Measurements from ENCODE around the gene SNAI1. TPM values are rescaled to one million over a fixed set of nuclear protein-coding genes. Genes with fewer than 3 reads are reported as not detected.

SNAI1 gene
- total and polyA plus RNA-seq, 11 donors, result 0.37 to 6.7 (median 1.6) TPM

- ATAC-seq (no peak), DNase-seq (no peak)
- Histone ChIP-seq H3K36me3 (peaks cover 0 to 14% (median 0%) of the 10 kb centered on the region in 9 donors), H3K4me3 (peak overlapping the region in 3 of 12 donors; percentile 17 to 78 (median 69)), H3K4me1 (peaks cover 4 to 83% (median 46%) of the 10 kb centered on the region in 12 donors), H3K9me3 (no peaks in the 10 kb centered on the region), H3K27me3 (no peaks in the 10 kb centered on the region), H3K27ac (peak overlapping the region in 4 of 12 donors; percentile 72 to 85 (median 81))
- TF ChIP-seq, protein P1, sequence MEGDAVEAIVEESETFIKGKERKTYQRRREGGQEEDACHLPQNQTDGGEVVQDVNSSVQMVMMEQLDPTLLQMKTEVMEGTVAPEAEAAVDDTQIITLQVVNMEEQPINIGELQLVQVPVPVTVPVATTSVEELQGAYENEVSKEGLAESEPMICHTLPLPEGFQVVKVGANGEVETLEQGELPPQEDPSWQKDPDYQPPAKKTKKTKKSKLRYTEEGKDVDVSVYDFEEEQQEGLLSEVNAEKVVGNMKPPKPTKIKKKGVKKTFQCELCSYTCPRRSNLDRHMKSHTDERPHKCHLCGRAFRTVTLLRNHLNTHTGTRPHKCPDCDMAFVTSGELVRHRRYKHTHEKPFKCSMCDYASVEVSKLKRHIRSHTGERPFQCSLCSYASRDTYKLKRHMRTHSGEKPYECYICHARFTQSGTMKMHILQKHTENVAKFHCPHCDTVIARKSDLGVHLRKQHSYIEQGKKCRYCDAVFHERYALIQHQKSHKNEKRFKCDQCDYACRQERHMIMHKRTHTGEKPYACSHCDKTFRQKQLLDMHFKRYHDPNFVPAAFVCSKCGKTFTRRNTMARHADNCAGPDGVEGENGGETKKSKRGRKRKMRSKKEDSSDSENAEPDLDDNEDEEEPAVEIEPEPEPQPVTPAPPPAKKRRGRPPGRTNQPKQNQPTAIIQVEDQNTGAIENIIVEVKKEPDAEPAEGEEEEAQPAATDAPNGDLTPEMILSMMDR (IDR thresholded peaks at IDR 0.05), result no peak
- intact Hi-C loops (cut with DNase I), result loop anchor here in 1 of 10 donors (10.0 kb wide), 1 partner anchor 478 kb away; no protein-coding TSS in a partner anchor
- WGBS, 4 donors, result 87 to 92% (median 90%) methylated on average over 15 of the region's 15 CpGs
These were observed 4.5 kb downstream of the SNAI1 start for GRCh38 chr20:49987015-49987867.

- intact Hi-C loops (cut with DNase I), result loop anchor here in 1 of 10 donors (10.0 kb wide), 1 partner anchor 477 kb away; no protein-coding TSS in a partner anchor
- Histone ChIP-seq H3K27ac (peak overlapping the region in 10 of 12 donors; percentile 55 to 88 (median 79)), H3K4me3 (no peak overlapping the region), H3K4me1 (peaks cover 4 to 80% (median 42%) of the 10 kb centered on the region in 12 donors), H3K27me3 (no peaks in the 10 kb centered on the region), H3K9me3 (no peaks in the 10 kb centered on the region), H3K36me3 (peaks cover 0 to 14% (median 0%) of the 10 kb centered on the region in 9 donors)
- ATAC-seq, result peak in 1 of 4 donors; percentile 2
- WGBS, 4 donors, result 71 to 86% (median 80%) methylated on average over 14 to 18 of the region's 18 CpGs
- TF ChIP-seq, protein P1 (IDR thresholded peaks at IDR 0.05), result no peak
- no peak for TF ChIP-seq POLR2A (IDR thresholded peaks at IDR 0.05)
- DNase-seq, result no peak
These were observed 5.3 kb downstream of the SNAI1 start for GRCh38 chr20:49987868-49988690.

DNA sequence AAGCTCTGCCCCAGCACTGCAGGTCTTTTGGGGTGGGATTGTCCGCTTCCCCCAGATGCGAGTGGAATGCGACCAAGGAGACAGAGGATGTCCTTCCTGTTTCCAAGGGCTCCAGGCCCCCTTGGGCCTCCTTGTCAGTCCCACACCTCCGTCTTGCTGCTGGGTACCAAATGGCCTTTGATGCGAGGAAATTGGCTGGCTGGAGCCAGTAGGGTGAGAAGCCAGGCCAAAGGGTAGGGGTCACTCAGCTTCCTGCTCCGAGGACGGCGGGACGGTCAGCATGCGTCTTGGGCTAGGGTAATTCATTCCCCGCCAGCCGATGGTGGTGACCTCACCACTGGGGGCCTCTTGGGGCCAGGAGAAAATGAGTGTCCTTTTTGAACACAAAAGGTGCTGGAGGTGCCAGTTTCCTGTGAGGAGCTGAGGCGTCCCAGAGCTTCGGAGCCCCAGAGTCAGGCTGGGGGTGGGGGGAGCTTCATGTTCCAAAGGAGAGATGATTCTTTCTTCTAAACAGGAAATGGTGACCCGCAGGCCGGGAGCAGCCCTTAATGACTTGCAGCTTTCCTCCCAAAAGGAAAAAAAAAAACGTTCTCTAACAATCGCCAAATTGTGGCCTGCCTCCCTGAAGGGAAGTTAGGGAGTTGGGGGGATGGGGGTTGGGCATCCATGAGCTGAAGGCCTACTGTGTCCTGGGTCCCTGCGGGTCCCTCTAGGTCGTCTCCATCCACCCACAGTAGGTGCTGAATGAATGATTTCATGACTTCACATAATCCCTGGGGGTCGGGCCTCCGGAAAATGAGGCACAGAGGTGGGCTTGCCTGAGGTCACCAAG lies 6.7 kb downstream of the SNAI1 start:
- WGBS, 4 donors, result 44 to 52% (median 47%) methylated on average over 21 to 22 of the region's 22 CpGs
- no peaks in the 10 kb centered on the region for H3K27me3 ChIP-seq
- peak; percentile 75 to 83 (median 78) for DNase-seq
- no peaks in the 10 kb centered on the region for H3K9me3 ChIP-seq
- TF ChIP-seq, protein P1 (IDR thresholded peaks at IDR 0.05), result no peak
- TF ChIP-seq POLR2A (IDR thresholded peaks at IDR 0.05), result no peak
- intact Hi-C loops (cut with DNase I), result loop anchor here in 2 of 10 donors (5.0 to 10.0 kb wide), 2 partner anchors 58 to 475 kb away; no protein-coding TSS in a partner anchor
- H3K4me3 ChIP-seq, result peak overlapping the region in 4 of 12 donors; percentile 1 to 32 (median 4)
- peak overlapping the region; percentile 33 to 88 (median 76) for H3K27ac ChIP-seq
- ATAC-seq, result peak; percentile 55 to 84 (median 64)
- peaks cover 4 to 82% (median 39%) of the 10 kb centered on the region in 12 donors for H3K4me1 ChIP-seq
- H3K36me3 ChIP-seq, result peaks cover 0 to 9% (median 0%) of the 10 kb centered on the region in 9 donors
